Hematopoietic multipotent progenitor cell treated with erythropoietin and hydrocortisone succinate and interleukin-3 and kit ligand, for 8 days (in vitro differentiated cells): ENCODE data around the gene VCX3A.
"Not testable (repeated sequence)": the region's sequence is repeated elsewhere in the genome, so short reads cannot be mapped to it uniquely, and the experiment has no call there.

Experiments used
- DNase-seq: peaks from one replicate; pipeline ENCODE4 v3.0.0-alpha.2; 2015

VCX3A gene

GRCh38 chrX:6535018-6535417 lies at the start of gene VCX3A:
VCX3A (minus strand) TSS chrX:6535118; CDS start chrX:6534497, 621 bp downstream.
- not testable (repeated sequence) for DNase-seq

GRCh38 chrX:6574762-6575161 lies 39.8 kb upstream of the VCX3A start:
- DNase-seq, result no peak

GRCh38 chrX:6568031-6568430 lies 33.1 kb upstream of the VCX3A start:
- no peak for DNase-seq

- no peak for DNase-seq
Observed at GRCh38 chrX:6558979-6559378, 24.1 kb upstream of the VCX3A start.

GRCh38 chrX:6557690-6558089 lies 22.8 kb upstream of the VCX3A start:
- DNase-seq, result no peak

- no peak for DNase-seq
Observed at GRCh38 chrX:6550999-6551398, 16.1 kb upstream of the VCX3A start.

- no peak for DNase-seq
Observed at GRCh38 chrX:6545712-6546111, 10.8 kb upstream of the VCX3A start.

- no peak for DNase-seq
Observed at GRCh38 chrX:6526564-6527136, 8.3 kb downstream of the VCX3A start.

GRCh38 chrX:6517376-6517775 lies 17.5 kb downstream of the VCX3A start:
- no peak for DNase-seq

GRCh38 chrX:6506444-6506843 lies 28.5 kb downstream of the VCX3A start:
- no peak for DNase-seq

- no peak for DNase-seq
Observed at GRCh38 chrX:6505960-6506359, 29.0 kb downstream of the VCX3A start.

- no peak for DNase-seq
Observed at GRCh38 chrX:6500719-6501118, 34.2 kb downstream of the VCX3A start.

GRCh38 chrX:6498324-6498723 lies 36.6 kb downstream of the VCX3A start:
- no peak for DNase-seq
